ENCODE measurements around the gene REX1BD.

DNA sequence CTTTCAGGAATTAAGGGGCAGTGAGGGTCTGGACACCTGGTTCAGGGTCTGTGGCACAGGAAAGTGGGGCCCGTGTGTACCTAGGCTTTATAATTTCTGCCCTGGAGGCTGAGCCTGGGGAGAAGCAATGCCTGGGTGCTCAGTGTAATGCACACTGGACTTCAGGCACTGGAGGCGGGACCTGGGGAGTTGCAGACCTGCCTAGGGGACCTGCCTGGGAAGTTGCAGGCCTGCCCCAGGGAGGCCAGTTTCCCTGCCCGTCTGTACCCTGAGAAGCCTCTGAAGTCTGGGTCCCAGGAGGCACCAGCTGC, 21.6 kb downstream of the REX1BD start:
- TF ChIP-seq RCOR1 (IDR thresholded peaks at IDR 0.05; ENCODE audit: insufficient replicate concordance, low read length) (no peak), POLR2A (IDR thresholded peaks at IDR 0.05; ENCODE audit: low read depth, low read length) (no peak), SMC3 (IDR thresholded peaks at IDR 0.05; ENCODE audit: low read depth, low read length) (no peak)
- TF ChIP-seq, protein P1, sequence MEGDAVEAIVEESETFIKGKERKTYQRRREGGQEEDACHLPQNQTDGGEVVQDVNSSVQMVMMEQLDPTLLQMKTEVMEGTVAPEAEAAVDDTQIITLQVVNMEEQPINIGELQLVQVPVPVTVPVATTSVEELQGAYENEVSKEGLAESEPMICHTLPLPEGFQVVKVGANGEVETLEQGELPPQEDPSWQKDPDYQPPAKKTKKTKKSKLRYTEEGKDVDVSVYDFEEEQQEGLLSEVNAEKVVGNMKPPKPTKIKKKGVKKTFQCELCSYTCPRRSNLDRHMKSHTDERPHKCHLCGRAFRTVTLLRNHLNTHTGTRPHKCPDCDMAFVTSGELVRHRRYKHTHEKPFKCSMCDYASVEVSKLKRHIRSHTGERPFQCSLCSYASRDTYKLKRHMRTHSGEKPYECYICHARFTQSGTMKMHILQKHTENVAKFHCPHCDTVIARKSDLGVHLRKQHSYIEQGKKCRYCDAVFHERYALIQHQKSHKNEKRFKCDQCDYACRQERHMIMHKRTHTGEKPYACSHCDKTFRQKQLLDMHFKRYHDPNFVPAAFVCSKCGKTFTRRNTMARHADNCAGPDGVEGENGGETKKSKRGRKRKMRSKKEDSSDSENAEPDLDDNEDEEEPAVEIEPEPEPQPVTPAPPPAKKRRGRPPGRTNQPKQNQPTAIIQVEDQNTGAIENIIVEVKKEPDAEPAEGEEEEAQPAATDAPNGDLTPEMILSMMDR (conservative IDR thresholded peaks at IDR 0.05; ENCODE audit: low read depth, low read length), result no peak

All from IMR-90 (cell line).